Activated naive CD4-positive, alpha-beta T cell treated with anti-CD3 and anti-CD28 coated beads for 36 hours (primary cell): ENCODE data around the gene SPATA3. TPM values are rescaled to one million over a fixed set of nuclear protein-coding genes. Genes with fewer than 3 reads are reported as not detected.
"Not testable (repeated sequence)": the region's sequence is repeated elsewhere in the genome, so short reads cannot be mapped to it uniquely, and the experiment has no call there.

Experiments used
- CTCF ChIA-PET: fragments of 350-600 bp; sonication (Branson Sonifier 250); formaldehyde crosslinking; loops from one replicate; lab custom pipeline; 2021; ENCODE audit warnings: antibody characterized with exemption; lab: Charles Lee
- DNase-seq: peaks from one replicate; pipeline ENCODE4 v3.0.0-alpha.2; 2020
- H3K27ac Mint-ChIP-seq: one replicate; pipeline ENCODE4 v1.8.0; 2021; ENCODE audit warnings: mild to moderate bottlenecking, mixed read lengths
- H3K27me3 Mint-ChIP-seq: one replicate; pipeline ENCODE4 v1.8.0; 2021; ENCODE audit warnings: low read depth, mixed read lengths
- H3K36me3 Mint-ChIP-seq: one replicate; pipeline ENCODE4 v1.8.0; 2021; ENCODE audit warnings: low read depth, mixed read lengths
- H3K4me1 Mint-ChIP-seq: one replicate; pipeline ENCODE4 v1.8.0; 2021; ENCODE audit warnings: low read depth, mixed read lengths
- H3K4me3 Mint-ChIP-seq: one replicate; pipeline ENCODE4 v1.8.0; 2021; ENCODE audit warnings: mild to moderate bottlenecking, moderate library complexity, mixed read lengths
- H3K9me3 Mint-ChIP-seq: one replicate; pipeline ENCODE4 v1.8.0; 2021; ENCODE audit warnings: mixed read lengths
- intact Hi-C: fragments of 100-400 bp; cut with micrococcal nuclease; formaldehyde crosslinking; loops from one replicate; pipeline ENCODE4 v1.15.1; 2023
- total RNA-seq, 2 experiments: library from RNA; stranded (reverse); gene quantifications; one replicate each; pipeline ENCODE4 v1.2.3, GENCODE V29; 2021

SPATA3 gene
- total RNA-seq, 2 experiments from 2014 or later, result not detected

GRCh38 chr2:231015926-231016325, 20.0 kb downstream of the SPATA3 start:
- H3K4me3 Mint-ChIP-seq, result no peak overlapping the region
- CTCF ChIA-PET, result interaction anchor here (1.0 kb wide), 1 partner anchor 37 kb away, joined by 3 read pairs; no protein-coding TSS in a partner anchor

GRCh38 chr2:231016566-231017230, 20.8 kb downstream of the SPATA3 start:
- Mint-ChIP-seq H3K4me3 (no peak overlapping the region), H3K27ac (no peak overlapping the region), H3K27me3 (peaks cover 9% of the 10 kb centered on the region), H3K36me3 (no peaks in the 10 kb centered on the region), H3K9me3 (no peaks in the 10 kb centered on the region), H3K4me1 (no peaks in the 10 kb centered on the region)
- CTCF ChIA-PET, result interaction anchor here (1.0 kb wide), 1 partner anchor 36 kb away, joined by 3 read pairs; no protein-coding TSS in a partner anchor
- no peak for DNase-seq
- intact Hi-C loops, result no loop called here

More at GRCh38 chr2:231015926-231016325, 20.0 kb downstream of the SPATA3 start:
- no peaks in the 10 kb centered on the region for H3K36me3 Mint-ChIP-seq
- peaks cover 9% of the 10 kb centered on the region for H3K27me3 Mint-ChIP-seq
- H3K27ac Mint-ChIP-seq, result no peak overlapping the region
- DNase-seq, result no peak
- intact Hi-C loops, result no loop called here
- H3K4me1 Mint-ChIP-seq, result no peaks in the 10 kb centered on the region
- H3K9me3 Mint-ChIP-seq, result no peaks in the 10 kb centered on the region

GRCh38 chr2:231017231-231017598, 21.3 kb downstream of the SPATA3 start:
- Mint-ChIP-seq H3K4me3 (no peak overlapping the region), H3K4me1 (no peaks in the 10 kb centered on the region), H3K27me3 (peaks cover 9% of the 10 kb centered on the region), H3K9me3 (no peaks in the 10 kb centered on the region), H3K27ac (no peak overlapping the region), H3K36me3 (no peaks in the 10 kb centered on the region)
- CTCF ChIA-PET, result no interaction called here
- DNase-seq, result peak; percentile 7
- intact Hi-C loops, result no loop called here

- no peak for DNase-seq
- no peaks in the 10 kb centered on the region for H3K9me3 Mint-ChIP-seq
- intact Hi-C loops, result no loop called here
- H3K27ac Mint-ChIP-seq, result no peak overlapping the region
- no peaks in the 10 kb centered on the region for H3K4me1 Mint-ChIP-seq
- peaks cover 6% of the 10 kb centered on the region for H3K27me3 Mint-ChIP-seq
- H3K36me3 Mint-ChIP-seq, result no peaks in the 10 kb centered on the region
- no peak overlapping the region for H3K4me3 Mint-ChIP-seq
- CTCF ChIA-PET, result no interaction called here
Observed at GRCh38 chr2:231018184-231018583, 22.3 kb downstream of the SPATA3 start.

GRCh38 chr2:231025059-231025458, 29.1 kb downstream of the SPATA3 start:
- CTCF ChIA-PET, result interaction anchor here (0.7 kb wide), 1 partner anchor 241 kb away, joined by 3 read pairs; no protein-coding TSS in a partner anchor
- H3K27ac Mint-ChIP-seq, H3K4me3 Mint-ChIP-seq, DNase-seq, intact Hi-C loops, H3K9me3 Mint-ChIP-seq, H3K36me3 Mint-ChIP-seq, H3K27me3 Mint-ChIP-seq, H3K4me1 Mint-ChIP-seq: not testable (repeated sequence)

GRCh38 chr2:231028889-231029288, 33.0 kb downstream of the SPATA3 start:
- Mint-ChIP-seq H3K27ac (no peak overlapping the region), H3K36me3 (no peaks in the 10 kb centered on the region), H3K4me3 (no peak overlapping the region), H3K27me3 (peaks cover 11% of the 10 kb centered on the region), H3K4me1 (no peaks in the 10 kb centered on the region), H3K9me3 (no peaks in the 10 kb centered on the region)
- intact Hi-C loops, result no loop called here
- CTCF ChIA-PET, result no interaction called here
- DNase-seq, result no peak

- Mint-ChIP-seq H3K27me3 (peaks cover 12% of the 10 kb centered on the region), H3K4me1 (no peaks in the 10 kb centered on the region), H3K9me3 (no peaks in the 10 kb centered on the region), H3K4me3 (no peak overlapping the region), H3K36me3 (no peaks in the 10 kb centered on the region), H3K27ac (no peak overlapping the region)
- DNase-seq, result no peak
- CTCF ChIA-PET, result no interaction called here
- intact Hi-C loops, result no loop called here
Observed at GRCh38 chr2:231029563-231029962, 33.6 kb downstream of the SPATA3 start.

- H3K4me3 Mint-ChIP-seq, result no peak overlapping the region
- no peaks in the 10 kb centered on the region for H3K4me1 Mint-ChIP-seq
- CTCF ChIA-PET, result interaction anchor here (1.6 kb wide), 1 partner anchor 23 kb away, joined by 4 read pairs; no protein-coding TSS in a partner anchor
- intact Hi-C loops, result no loop called here
- peaks cover 19% of the 10 kb centered on the region for H3K27me3 Mint-ChIP-seq
- no peak overlapping the region for H3K27ac Mint-ChIP-seq
- no peak for DNase-seq
- no peaks in the 10 kb centered on the region for H3K9me3 Mint-ChIP-seq
- no peaks in the 10 kb centered on the region for H3K36me3 Mint-ChIP-seq
Observed at GRCh38 chr2:231030725-231031124, 34.8 kb downstream of the SPATA3 start.

GRCh38 chr2:231032575-231033140, 36.7 kb downstream of the SPATA3 start:
- no peaks in the 10 kb centered on the region for H3K4me1 Mint-ChIP-seq
- no peaks in the 10 kb centered on the region for H3K9me3 Mint-ChIP-seq
- CTCF ChIA-PET, result interaction anchor here (1.3 kb wide), 1 partner anchor 184 kb away, joined by 5 read pairs; no protein-coding TSS in a partner anchor
- no peak for DNase-seq
- no peak overlapping the region for H3K27ac Mint-ChIP-seq
- no peaks in the 10 kb centered on the region for H3K36me3 Mint-ChIP-seq
- H3K27me3 Mint-ChIP-seq, result peaks cover 33% of the 10 kb centered on the region
- intact Hi-C loops, result no loop called here
- no peak overlapping the region for H3K4me3 Mint-ChIP-seq

- intact Hi-C loops, result no loop called here
- Mint-ChIP-seq H3K4me1 (no peaks in the 10 kb centered on the region), H3K27ac (no peak overlapping the region), H3K36me3 (no peaks in the 10 kb centered on the region), H3K27me3 (peaks cover 37% of the 10 kb centered on the region), H3K9me3 (no peaks in the 10 kb centered on the region), H3K4me3 (no peak overlapping the region)
- CTCF ChIA-PET, result interaction anchor here (1.3 kb wide), 1 partner anchor 185 kb away, joined by 5 read pairs; no protein-coding TSS in a partner anchor
- no peak for DNase-seq
Observed at GRCh38 chr2:231033147-231034132, 37.5 kb downstream of the SPATA3 start.

GRCh38 chr2:231034291-231034882, 38.5 kb downstream of the SPATA3 start:
- DNase-seq, result no peak
- Mint-ChIP-seq H3K4me1 (no peaks in the 10 kb centered on the region), H3K27ac (no peak overlapping the region), H3K4me3 (no peak overlapping the region), H3K36me3 (no peaks in the 10 kb centered on the region), H3K27me3 (peaks cover 44% of the 10 kb centered on the region), H3K9me3 (no peaks in the 10 kb centered on the region)
- intact Hi-C loops, result no loop called here
- CTCF ChIA-PET, result no interaction called here

GRCh38 chr2:231036131-231036530, 40.2 kb downstream of the SPATA3 start:
- H3K4me3 Mint-ChIP-seq, result no peak overlapping the region
- peaks cover 55% of the 10 kb centered on the region for H3K27me3 Mint-ChIP-seq
- no peaks in the 10 kb centered on the region for H3K4me1 Mint-ChIP-seq
- CTCF ChIA-PET, result interaction anchor here (1.1 to 1.9 kb wide), 2 partner anchors 17 to 212 kb away, joined by 5 to 7 read pairs; no protein-coding TSS in a partner anchor
- no peaks in the 10 kb centered on the region for H3K9me3 Mint-ChIP-seq
- intact Hi-C loops, result no loop called here
- no peak overlapping the region for H3K27ac Mint-ChIP-seq
- no peak for DNase-seq
- no peaks in the 10 kb centered on the region for H3K36me3 Mint-ChIP-seq
